ENCODE results near the gene TEDC1. TPM values are rescaled to one million over a fixed set of nuclear protein-coding genes. Genes with fewer than 3 reads are reported as not detected.
A peak's percentile ranks its signal among the peaks of the same experiment; 100 is the strongest.

Gene TEDC1
- polyA plus RNA-seq, 1 experiment = 6.4 TPM

DNA sequence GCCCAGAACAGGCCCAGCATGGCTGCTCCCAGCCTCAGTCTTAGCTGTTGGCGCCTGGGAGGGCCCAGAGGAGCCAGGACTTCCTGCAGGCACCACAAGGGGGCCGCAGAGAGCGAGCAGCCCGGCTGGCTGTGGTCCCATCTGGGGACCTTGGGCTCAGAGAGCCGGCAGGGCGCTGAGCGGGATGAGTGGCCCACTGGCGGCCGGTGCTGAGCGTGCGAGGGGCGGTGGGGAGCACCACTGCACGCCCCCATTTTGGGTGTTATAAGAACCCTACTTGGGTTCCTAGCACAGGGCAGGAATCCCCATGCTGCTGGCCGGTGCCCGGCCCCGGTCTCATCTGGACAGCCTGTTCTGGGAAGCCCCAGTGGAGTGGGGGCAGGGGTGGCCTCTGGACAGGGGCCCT lies 42.3 kb upstream of the TEDC1 start:
- POLR2A ChIA-PET = no interaction called here
- Histone ChIP-seq H3K27me3 (ENCODE audit: control insufficient read depth, insufficient read depth, low read length) (no peaks in the 10 kb centered on the region), H3K4me3 (ENCODE audit: low read depth, low read length) (no peak overlapping the region), H3K36me3 (ENCODE audit: control insufficient read depth, insufficient read depth, low read length) (peaks cover 20% of the 10 kb centered on the region)
- TF ChIP-seq, protein P1, sequence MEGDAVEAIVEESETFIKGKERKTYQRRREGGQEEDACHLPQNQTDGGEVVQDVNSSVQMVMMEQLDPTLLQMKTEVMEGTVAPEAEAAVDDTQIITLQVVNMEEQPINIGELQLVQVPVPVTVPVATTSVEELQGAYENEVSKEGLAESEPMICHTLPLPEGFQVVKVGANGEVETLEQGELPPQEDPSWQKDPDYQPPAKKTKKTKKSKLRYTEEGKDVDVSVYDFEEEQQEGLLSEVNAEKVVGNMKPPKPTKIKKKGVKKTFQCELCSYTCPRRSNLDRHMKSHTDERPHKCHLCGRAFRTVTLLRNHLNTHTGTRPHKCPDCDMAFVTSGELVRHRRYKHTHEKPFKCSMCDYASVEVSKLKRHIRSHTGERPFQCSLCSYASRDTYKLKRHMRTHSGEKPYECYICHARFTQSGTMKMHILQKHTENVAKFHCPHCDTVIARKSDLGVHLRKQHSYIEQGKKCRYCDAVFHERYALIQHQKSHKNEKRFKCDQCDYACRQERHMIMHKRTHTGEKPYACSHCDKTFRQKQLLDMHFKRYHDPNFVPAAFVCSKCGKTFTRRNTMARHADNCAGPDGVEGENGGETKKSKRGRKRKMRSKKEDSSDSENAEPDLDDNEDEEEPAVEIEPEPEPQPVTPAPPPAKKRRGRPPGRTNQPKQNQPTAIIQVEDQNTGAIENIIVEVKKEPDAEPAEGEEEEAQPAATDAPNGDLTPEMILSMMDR (IDR thresholded peaks at IDR 0.05; ENCODE audit: insufficient read depth, low read depth, low read length) = peak; percentile 85
- CTCF ChIA-PET = interaction anchor here (0.6 to 2.0 kb wide), 13 partner anchors 9 to 80 kb away, joined by 3 to 9 read pairs (median 4); no protein-coding TSS in a partner anchor
- no peak for DNase-seq (ENCODE audit: low read depth)

DNA sequence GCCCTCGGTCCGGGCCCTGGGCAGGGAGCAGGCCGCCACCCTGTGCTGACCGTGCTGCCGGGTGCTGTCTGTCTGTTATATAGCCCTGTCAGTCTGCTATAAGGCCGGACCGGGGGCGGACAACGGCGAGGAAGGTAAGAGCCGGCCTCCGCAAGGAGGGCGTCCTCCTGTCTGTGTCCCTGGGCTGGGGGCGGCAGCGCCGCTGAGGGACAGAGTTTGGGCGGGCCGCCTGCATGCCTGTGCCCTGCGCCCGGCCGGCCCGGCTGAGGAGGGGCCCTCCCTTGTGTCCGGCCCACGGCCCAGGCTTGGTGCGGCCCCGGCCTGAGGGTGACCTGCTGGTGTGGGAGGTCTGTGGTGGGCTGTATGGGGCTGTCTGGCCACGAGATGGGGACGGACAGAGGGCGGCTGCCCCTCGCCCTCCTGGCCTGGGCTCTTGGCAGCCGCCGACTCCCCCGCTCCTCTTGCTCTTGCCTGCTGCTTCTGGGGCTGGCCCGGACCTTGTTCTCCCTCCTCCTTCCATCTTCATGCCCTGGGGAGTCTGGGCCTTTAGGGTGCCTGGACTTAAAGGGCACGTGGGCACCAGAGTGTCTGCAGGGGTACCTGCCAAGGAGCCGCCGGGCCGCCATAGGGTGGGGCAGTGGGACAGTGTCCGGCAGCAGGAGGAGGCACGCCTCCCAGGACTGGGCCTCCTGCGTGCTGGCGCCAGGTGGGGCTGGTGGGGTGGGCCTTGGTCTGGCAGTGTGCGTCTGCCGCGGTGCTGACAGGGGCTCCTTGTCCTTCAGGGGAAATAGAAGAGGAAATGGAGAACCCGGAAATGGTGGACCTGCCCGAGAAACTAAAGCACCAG lies 41.5 kb upstream of the TEDC1 start:
- Histone ChIP-seq H3K4me3 (ENCODE audit: low read depth, low read length) (no peak overlapping the region), H3K27me3 (ENCODE audit: control insufficient read depth, insufficient read depth, low read length) (no peaks in the 10 kb centered on the region), H3K36me3 (ENCODE audit: control insufficient read depth, insufficient read depth, low read length) (peaks cover 24% of the 10 kb centered on the region)
- TF ChIP-seq, protein P1 (IDR thresholded peaks at IDR 0.05; ENCODE audit: insufficient read depth, low read depth, low read length) = no peak
- CTCF ChIA-PET = interaction anchor here (1.0 kb wide), 1 partner anchor 35 kb away, joined by 3 read pairs; no protein-coding TSS in a partner anchor
- POLR2A ChIA-PET = no interaction called here
- DNase-seq (ENCODE audit: low read depth) = no peak

DNA sequence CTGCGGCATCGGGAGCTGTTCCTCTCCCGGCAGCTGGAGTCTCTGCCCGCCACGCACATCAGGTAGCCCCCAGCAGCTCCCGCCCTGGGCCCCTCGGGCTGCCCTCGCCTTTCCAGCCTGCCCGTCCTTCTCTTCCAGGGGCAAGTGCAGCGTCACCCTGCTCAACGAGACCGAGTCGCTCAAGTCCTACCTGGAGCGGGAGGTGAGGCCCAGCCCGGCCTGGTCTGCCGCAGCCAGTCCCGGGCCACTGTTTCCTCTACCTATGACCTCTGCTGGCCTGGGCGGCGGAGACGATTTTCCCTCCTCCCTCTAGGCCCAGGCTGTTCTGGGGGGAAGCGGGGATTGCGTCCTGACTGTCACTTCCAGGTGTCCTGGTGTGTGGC lies 40.9 kb upstream of the TEDC1 start:
- POLR2A ChIA-PET = no interaction called here
- DNase-seq (ENCODE audit: low read depth) = no peak
- TF ChIP-seq, protein P1 (IDR thresholded peaks at IDR 0.05; ENCODE audit: insufficient read depth, low read depth, low read length) = no peak
- Histone ChIP-seq H3K4me3 (ENCODE audit: low read depth, low read length) (no peak overlapping the region), H3K27me3 (ENCODE audit: control insufficient read depth, insufficient read depth, low read length) (no peaks in the 10 kb centered on the region), H3K36me3 (ENCODE audit: control insufficient read depth, insufficient read depth, low read length) (peaks cover 24% of the 10 kb centered on the region)
- CTCF ChIA-PET = interaction anchor here (1.0 kb wide), 1 partner anchor 34 kb away, joined by 3 read pairs; no protein-coding TSS in a partner anchor

DNA sequence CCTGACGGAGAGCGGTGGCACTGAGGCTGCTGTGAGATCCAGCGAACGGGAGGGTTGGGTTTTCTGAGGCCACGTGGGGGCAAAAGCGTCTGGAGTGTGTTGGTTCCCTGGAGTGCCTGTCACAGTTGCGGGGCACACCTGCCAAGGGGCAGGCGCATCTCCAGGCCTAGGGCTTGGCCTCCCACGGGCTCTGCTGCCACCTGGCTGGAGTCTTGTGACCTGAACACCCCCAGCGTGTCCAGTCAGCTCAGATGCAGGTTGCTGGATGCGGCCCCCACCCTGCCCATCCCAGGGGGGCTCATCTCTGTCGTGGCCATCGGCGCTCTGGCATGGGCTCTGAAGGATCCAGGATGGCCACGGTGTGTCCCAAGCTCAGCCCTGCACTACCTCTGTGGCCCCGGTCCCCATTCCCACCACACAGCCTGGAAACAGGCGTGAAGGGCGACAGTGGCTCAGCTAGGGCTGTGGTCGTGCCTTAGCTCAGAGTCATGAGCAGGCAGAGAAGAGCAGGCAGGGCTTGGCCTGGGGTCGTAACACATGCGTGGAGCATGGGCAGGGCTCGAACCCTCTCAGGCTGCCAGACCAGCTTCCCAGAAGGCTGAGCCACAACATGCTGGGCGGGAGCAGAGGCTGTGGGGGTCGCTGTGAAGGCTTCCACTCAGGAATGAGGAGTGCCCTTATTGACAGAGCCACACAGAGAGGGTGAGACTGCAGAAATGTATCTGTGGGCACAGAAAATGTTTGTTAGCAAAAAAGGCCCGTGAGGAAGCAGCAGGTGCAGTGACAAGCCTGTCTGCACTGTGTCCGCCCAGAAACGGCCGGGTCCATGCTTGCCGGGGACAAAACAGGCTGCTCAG lies 40.0 kb upstream of the TEDC1 start:
- H3K27me3 ChIP-seq (ENCODE audit: control insufficient read depth, insufficient read depth, low read length) = no peaks in the 10 kb centered on the region
- ChIA-PET CTCF (no interaction called here), POLR2A (no interaction called here)
- peaks cover 28% of the 10 kb centered on the region for H3K36me3 ChIP-seq (ENCODE audit: control insufficient read depth, insufficient read depth, low read length)
- H3K4me3 ChIP-seq (ENCODE audit: low read depth, low read length) = no peak overlapping the region
- DNase-seq (ENCODE audit: low read depth) = no peak
- TF ChIP-seq, protein P1 (IDR thresholded peaks at IDR 0.05; ENCODE audit: insufficient read depth, low read depth, low read length) = no peak

DNA sequence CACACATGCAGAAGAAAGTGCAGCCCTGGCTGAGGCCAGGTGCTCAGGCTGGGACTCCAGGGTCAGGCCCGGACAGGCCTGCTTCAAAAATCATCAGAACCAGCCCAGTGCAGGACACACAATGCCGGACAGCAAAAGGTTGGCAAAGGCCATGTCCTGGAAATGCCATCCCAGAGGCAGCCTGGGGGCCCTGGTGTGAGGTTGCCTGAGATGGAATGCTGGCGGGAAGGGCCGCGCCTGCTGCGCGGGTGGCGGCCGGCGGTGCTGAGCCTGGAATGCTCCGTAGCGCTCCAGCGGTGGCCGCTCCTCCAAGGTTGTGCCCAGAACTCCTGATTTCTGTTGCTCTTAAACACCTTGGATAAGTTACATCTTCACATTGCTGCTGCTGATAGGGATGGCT lies 38.1 kb upstream of the TEDC1 start:
- no peak overlapping the region for H3K4me3 ChIP-seq (ENCODE audit: low read depth, low read length)
- CTCF ChIA-PET = interaction anchor here (0.8 to 2.5 kb wide), 4 partner anchors 10 to 37 kb away, joined by 3 to 7 read pairs (median 4); no protein-coding TSS in a partner anchor

More for the DNA sequence above, 38.1 kb upstream of the TEDC1 start:
- Histone ChIP-seq H3K36me3 (ENCODE audit: control insufficient read depth, insufficient read depth, low read length) (peaks cover 31% of the 10 kb centered on the region), H3K27me3 (ENCODE audit: control insufficient read depth, insufficient read depth, low read length) (no peaks in the 10 kb centered on the region)
- POLR2A ChIA-PET = no interaction called here
- TF ChIP-seq, protein P1 (IDR thresholded peaks at IDR 0.05; ENCODE audit: insufficient read depth, low read depth, low read length) = no peak
- DNase-seq (ENCODE audit: low read depth) = no peak

All from BJ (cell line).